Mesodermal cell (in vitro differentiated cells): ENCODE results near the gene CEP95.

Experiments used
- H3K27ac ChIP-seq: 2 replicates; pipeline ENCODE4 v1.7.0; 2013; ENCODE audit warnings: mild to moderate bottlenecking, low read depth, low read length, moderate library complexity; ENCODE audit not compliant: severe bottlenecking
- H3K36me3 ChIP-seq: 2 replicates; pipeline ENCODE4 v1.7.1; 2013; ENCODE audit warnings: mild to moderate bottlenecking, low read length, moderate library complexity; ENCODE audit not compliant: control insufficient read depth, insufficient read depth
- H3K4me1 ChIP-seq: one replicate; pipeline ENCODE4 v1.7.1; 2013; ENCODE audit warnings: mild to moderate bottlenecking, low read length; ENCODE audit not compliant: insufficient read depth, control insufficient read depth, poor library complexity, severe bottlenecking
- H3K4me3 ChIP-seq: 2 replicates; pipeline ENCODE4 v1.7.0; 2013; ENCODE audit warnings: low read length, control low read depth, mild to moderate bottlenecking; ENCODE audit not compliant: insufficient read depth, poor library complexity, severe bottlenecking; ENCODE audit errors: extremely low read depth
- H3K9me3 ChIP-seq: 2 replicates; pipeline ENCODE4 v1.7.1; 2013; ENCODE audit warnings: mild to moderate bottlenecking, low read length, moderate library complexity; ENCODE audit not compliant: control insufficient read depth
- WGBS, 2 experiments: methylation state at CpG; one replicate each; pipeline ENCODE4 v1.1.5; 2013; ENCODE audit warnings: missing lambda C conversion rate in 2 of 2; ENCODE audit not compliant: insufficient coverage in 2 of 2; 5-methylcytosine and 5-hydroxymethylcytosine counted together

CEP95 gene

GRCh38 chr17:64503341-64503740 lies 3.4 kb upstream of the CEP95 start:
- 97 to 100% methylated on average over 4 to 5 of the region's 5 CpGs for WGBS, 2 experiments
- Histone ChIP-seq H3K9me3 (no peaks in the 10 kb centered on the region), H3K4me1 (peaks cover 34% of the 10 kb centered on the region), H3K4me3 (no peak overlapping the region), H3K27ac (peak overlapping the region; percentile 17), H3K36me3 (peaks cover 64% of the 10 kb centered on the region)

GRCh38 chr17:64503821-64504768 lies 2.7 kb upstream of the CEP95 start:
- Histone ChIP-seq H3K9me3 (no peaks in the 10 kb centered on the region), H3K4me1 (peaks cover 36% of the 10 kb centered on the region), H3K27ac (peak overlapping the region; percentile 98), H3K36me3 (peaks cover 64% of the 10 kb centered on the region), H3K4me3 (peak overlapping the region; percentile 98)
- 73 to 83% methylated on average over 6 of the region's 7 CpGs for WGBS, 2 experiments

DNA sequence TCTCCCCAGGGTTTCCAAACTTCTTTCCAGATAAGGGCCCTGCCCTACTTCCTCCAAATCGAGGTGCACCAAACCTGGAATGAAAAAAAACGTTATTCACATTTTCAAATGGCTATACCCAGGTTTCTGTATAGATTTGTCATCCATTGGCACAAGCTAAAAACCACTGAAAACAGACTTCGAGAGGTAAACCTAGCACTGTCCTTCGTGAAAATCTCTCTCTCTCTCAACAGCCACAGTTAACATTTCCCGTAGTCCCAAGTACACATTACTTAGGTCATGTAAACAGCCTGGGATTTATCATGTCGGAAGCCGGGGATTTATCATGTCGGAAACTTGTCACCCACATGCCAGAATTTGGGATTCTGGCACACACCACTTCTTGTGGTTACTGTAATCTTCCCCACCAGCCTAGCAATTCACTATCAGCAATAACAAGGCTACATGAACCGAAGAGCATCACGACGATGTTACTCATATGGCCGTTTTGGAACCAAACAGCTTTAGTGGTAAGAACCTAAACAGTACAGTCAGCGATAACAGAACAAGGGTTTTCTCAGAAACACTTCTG lies 1.9 kb upstream of the CEP95 start:
- Histone ChIP-seq H3K36me3 (peaks cover 63% of the 10 kb centered on the region), H3K9me3 (no peaks in the 10 kb centered on the region), H3K27ac (peak overlapping the region; percentile 98), H3K4me1 (peaks cover 38% of the 10 kb centered on the region), H3K4me3 (peak overlapping the region; percentile 98)
- WGBS, 2 experiments = 3% methylated on average over 12 to 13 of the region's 13 CpGs

GRCh38 chr17:64505340-64506200 lies 1.2 kb upstream of the CEP95 start:
- Histone ChIP-seq H3K36me3 (peaks cover 63% of the 10 kb centered on the region), H3K27ac (peak overlapping the region; percentile 98), H3K9me3 (no peaks in the 10 kb centered on the region), H3K4me3 (peak overlapping the region; percentile 98), H3K4me1 (peaks cover 35% of the 10 kb centered on the region)
- WGBS, 2 experiments = 0% methylated on average over 54 to 66 of the region's 76 CpGs

GRCh38 chr17:64506201-64506575 lies 589 bp upstream of the CEP95 start, which contains the start of gene DDX5:
Gene DDX5, minus strand, starts transcription at chr17:64506289. Its CDS starts 170 bp downstream, at chr17:64506119.
- WGBS, 2 experiments = 0 to 1% methylated on average over 25 to 29 of the region's 31 CpGs
- Histone ChIP-seq H3K4me1 (peaks cover 29% of the 10 kb centered on the region), H3K4me3 (peak within 1 kb of the TSS; percentile 98), H3K27ac (peak within 1 kb of the TSS; percentile 98), H3K36me3 (peaks cover 62% of the 10 kb centered on the region), H3K9me3 (no peaks in the 10 kb centered on the region)

GRCh38 chr17:64507413-64507782 lies 621 bp downstream of the CEP95 start:
- WGBS, 2 experiments = 0% methylated on average over 5 to 6 of the region's 13 CpGs
- Histone ChIP-seq H3K36me3 (peaks cover 60% of the 10 kb centered on the region), H3K9me3 (no peaks in the 10 kb centered on the region), H3K27ac (peak overlapping the region; percentile 98), H3K4me1 (peaks cover 18% of the 10 kb centered on the region), H3K4me3 (peak overlapping the region; percentile 98)

GRCh38 chr17:64508683-64509082 lies 1.9 kb downstream of the CEP95 start:
- 96 to 100% methylated on average over 2 of the region's 2 CpGs for WGBS, 2 experiments
- Histone ChIP-seq H3K9me3 (no peaks in the 10 kb centered on the region), H3K4me3 (peak overlapping the region; percentile 98), H3K4me1 (peaks cover 6% of the 10 kb centered on the region), H3K27ac (no peak overlapping the region), H3K36me3 (peaks cover 59% of the 10 kb centered on the region)

DNA sequence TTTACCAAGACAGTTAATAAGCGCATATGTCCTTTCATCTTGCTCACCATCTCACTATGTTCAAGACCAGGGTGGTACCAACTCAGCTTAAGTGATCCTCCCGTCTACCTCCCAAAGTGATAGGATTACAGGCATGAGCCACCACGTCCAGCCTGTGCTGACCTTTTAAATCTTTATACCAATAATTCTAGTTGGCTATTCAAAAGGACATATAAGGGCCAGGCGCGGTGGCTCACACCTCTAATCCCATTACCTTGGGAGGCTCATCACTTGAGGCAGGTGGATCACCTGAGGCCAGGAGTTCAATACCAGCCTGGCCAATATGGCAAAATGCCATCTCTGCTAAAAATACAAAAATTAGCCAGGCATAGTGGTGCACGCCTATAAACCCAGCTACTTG lies 2.4 kb downstream of the CEP95 start:
- peaks cover 4% of the 10 kb centered on the region for H3K4me1 ChIP-seq
- H3K4me3 ChIP-seq = no peak overlapping the region
- 97 to 100% methylated on average over 4 to 6 of the region's 6 CpGs for WGBS, 2 experiments

DNA sequence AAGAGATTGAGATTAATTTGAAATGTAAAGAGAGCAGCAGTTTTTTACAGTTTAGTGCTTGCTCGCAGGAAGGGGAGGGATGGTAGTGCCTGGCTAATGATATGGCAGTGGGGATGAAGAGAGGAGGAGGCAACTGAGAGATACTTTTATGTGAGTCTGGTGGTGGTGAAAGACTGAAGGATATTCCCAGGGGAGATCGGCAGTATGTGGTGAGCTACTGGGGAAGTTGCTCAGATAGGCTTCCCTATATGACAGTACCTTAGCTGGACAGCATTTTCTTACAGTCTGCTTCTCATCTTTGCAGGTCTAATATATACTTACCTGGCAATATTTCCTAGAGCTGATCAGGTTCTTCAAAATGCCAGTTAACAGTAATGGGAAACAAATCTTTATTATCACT lies 8.6 kb downstream of the CEP95 start:
- peaks cover 93% of the 10 kb centered on the region for H3K36me3 ChIP-seq
- no peaks in the 10 kb centered on the region for H3K9me3 ChIP-seq
- no peak overlapping the region for H3K4me3 ChIP-seq
- 100% methylated on average over 1 to 2 of the region's 2 CpGs for WGBS, 2 experiments
- no peak overlapping the region for H3K27ac ChIP-seq
- H3K4me1 ChIP-seq = no peaks in the 10 kb centered on the region

More for the DNA sequence above, 2.4 kb downstream of the CEP95 start:
- Histone ChIP-seq H3K36me3 (peaks cover 57% of the 10 kb centered on the region), H3K27ac (no peak overlapping the region), H3K9me3 (no peaks in the 10 kb centered on the region)

- Histone ChIP-seq H3K36me3 (peaks cover 93% of the 10 kb centered on the region), H3K9me3 (no peaks in the 10 kb centered on the region)
- WGBS, 2 experiments = 100% methylated on average over 1 of the region's 1 CpG; no CpG with 5 or more reads in 1 of the 2 experiments
Observed at GRCh38 chr17:64515829-64516228, 9.1 kb downstream of the CEP95 start.

More at GRCh38 chr17:64515829-64516228, 9.1 kb downstream of the CEP95 start:
- Histone ChIP-seq H3K4me3 (no peak overlapping the region), H3K27ac (no peak overlapping the region), H3K4me1 (no peaks in the 10 kb centered on the region)
